Central memory CD4-positive, alpha-beta T cell (primary cell): ENCODE results near the gene CADPS2.
"Not testable (repeated sequence)": the region's sequence is repeated elsewhere in the genome, so short reads cannot be mapped to it uniquely, and the experiment has no call there.

Source experiments
- DNase-seq: peaks from one replicate; pipeline ENCODE4 v3.0.0; 2022

CADPS2 gene

GRCh38 chr7:122663733-122664132, 222.5 kb downstream of the CADPS2 start:
- DNase-seq: no peak

- no peak for DNase-seq
Observed at GRCh38 chr7:122658856-122659255, 227.4 kb downstream of the CADPS2 start.

- no peak for DNase-seq
Observed at GRCh38 chr7:122653685-122654084, 232.6 kb downstream of the CADPS2 start.

GRCh38 chr7:122652876-122653275, 233.4 kb downstream of the CADPS2 start:
- no peak for DNase-seq

GRCh38 chr7:122651451-122651850, 234.8 kb downstream of the CADPS2 start:
- DNase-seq: no peak

- DNase-seq: no peak
Observed at GRCh38 chr7:122643250-122643649, 243.0 kb downstream of the CADPS2 start.

GRCh38 chr7:122638459-122638858, 247.8 kb downstream of the CADPS2 start:
- DNase-seq: no peak

GRCh38 chr7:122637784-122638183, 248.5 kb downstream of the CADPS2 start:
- no peak for DNase-seq

- not testable (repeated sequence) for DNase-seq
Observed at GRCh38 chr7:122635481-122635880, 250.8 kb downstream of the CADPS2 start.

- no peak for DNase-seq
Observed at GRCh38 chr7:122633472-122633871, 252.8 kb downstream of the CADPS2 start.

- DNase-seq: no peak
Observed at GRCh38 chr7:122632238-122632637, 254.0 kb downstream of the CADPS2 start.

GRCh38 chr7:122629412-122629953, 256.8 kb downstream of the CADPS2 start:
- DNase-seq: no peak

- DNase-seq: no peak
Observed at GRCh38 chr7:122628651-122629411, 257.4 kb downstream of the CADPS2 start.

- DNase-seq: no peak
Observed at GRCh38 chr7:122626785-122627184, 259.5 kb downstream of the CADPS2 start.

GRCh38 chr7:122622682-122623081, 263.6 kb downstream of the CADPS2 start:
- DNase-seq: no peak

GRCh38 chr7:122619664-122620063, 266.6 kb downstream of the CADPS2 start:
- DNase-seq: no peak

GRCh38 chr7:122618585-122619189, 267.6 kb downstream of the CADPS2 start:
- DNase-seq: no peak

GRCh38 chr7:122616951-122617350, 269.3 kb downstream of the CADPS2 start:
- no peak for DNase-seq

- no peak for DNase-seq
Observed at GRCh38 chr7:122605929-122606328, 280.3 kb downstream of the CADPS2 start.

GRCh38 chr7:122604251-122604650, 282.0 kb downstream of the CADPS2 start:
- no peak for DNase-seq

GRCh38 chr7:122602800-122603199, 283.5 kb downstream of the CADPS2 start:
- DNase-seq: no peak

- no peak for DNase-seq
Observed at GRCh38 chr7:122600630-122601029, 285.6 kb downstream of the CADPS2 start.

- DNase-seq: no peak
Observed at GRCh38 chr7:122600042-122600441, 286.2 kb downstream of the CADPS2 start.

GRCh38 chr7:122597277-122597676, 289.0 kb downstream of the CADPS2 start:
- DNase-seq: no peak
